SH-SY5Y (cell line): ENCODE data around the gene RPS6KA5.

Experiments
- GATA2 ChIP-seq: IDR thresholded peaks from 2 replicates; pipeline ENCODE4 v1.6.1; 2011; ENCODE audit warnings: mild to moderate bottlenecking, low read depth, low read length
- GATA3 ChIP-seq: IDR thresholded peaks from 2 replicates; pipeline ENCODE4 v1.6.1; 2011; ENCODE audit warnings: low read depth, mild to moderate bottlenecking, low read length, moderate library complexity

RPS6KA5 gene

GRCh38 chr14:91078095-91078737, 17.8 kb upstream of the RPS6KA5 start:
- TF ChIP-seq GATA2, result no peak
- TF ChIP-seq GATA3, result no peak

- TF ChIP-seq GATA2 (no peak), GATA3 (no peak)
Measured at GRCh38 chr14:91075553-91075952, 15.1 kb upstream of the RPS6KA5 start.

- TF ChIP-seq GATA3 (no peak), GATA2 (no peak)
Measured at GRCh38 chr14:91070572-91070971, 10.1 kb upstream of the RPS6KA5 start.

- TF ChIP-seq GATA2 (no peak), GATA3 (no peak)
Measured at GRCh38 chr14:91068642-91069041, 8.2 kb upstream of the RPS6KA5 start.

GRCh38 chr14:91067186-91067585, 6.7 kb upstream of the RPS6KA5 start:
- TF ChIP-seq GATA2, result no peak
- no peak for TF ChIP-seq GATA3

- TF ChIP-seq GATA2 (no peak), GATA3 (no peak)
Measured at GRCh38 chr14:91065266-91065665, 4.8 kb upstream of the RPS6KA5 start.

- TF ChIP-seq GATA3 (no peak), GATA2 (no peak)
Measured at GRCh38 chr14:91063119-91063518, 2.7 kb upstream of the RPS6KA5 start.

- TF ChIP-seq GATA2, result no peak
Measured at GRCh38 chr14:91062600-91062999, 2.2 kb upstream of the RPS6KA5 start.

GRCh38 chr14:91061056-91061887, 831 bp upstream of the RPS6KA5 start:
- no peak for TF ChIP-seq GATA3
- no peak; the same call in 1 of the 2 replicates for TF ChIP-seq GATA2

- TF ChIP-seq GATA2 (no peak), GATA3 (no peak)
Measured at GRCh38 chr14:91059576-91060350, 678 bp downstream of the RPS6KA5 start.

- TF ChIP-seq GATA2 (no peak), GATA3 (no peak)
Measured at GRCh38 chr14:91058042-91058581, 2.3 kb downstream of the RPS6KA5 start.

GRCh38 chr14:91056361-91056760, 4.1 kb downstream of the RPS6KA5 start:
- no peak for TF ChIP-seq GATA3

GRCh38 chr14:91055016-91055415, 5.4 kb downstream of the RPS6KA5 start:
- no peak for TF ChIP-seq GATA3
- TF ChIP-seq GATA2, result no peak

- no peak for TF ChIP-seq GATA3
Measured at GRCh38 chr14:91048676-91049075, 11.8 kb downstream of the RPS6KA5 start.
